GM13977 (cell line): Measurements from ENCODE around the gene NGFR.

Experiments used
- DNase-seq: peaks from one replicate; pipeline ENCODE4 v3.0.0; 2012; ENCODE audit warnings: low spot score
- CTCF ChIP-seq: IDR thresholded peaks from 2 replicates; pipeline ENCODE4 v1.5.1; 2012; ENCODE audit warnings: mild to moderate bottlenecking, control low read depth; ENCODE audit not compliant: insufficient read depth; ENCODE audit errors: extremely low read depth, missing control alignments
- in situ Hi-C: fragments of 300-500 bp; cut with MboI; formaldehyde crosslinking; loops from one replicate; pipeline ENCODE4 v1.12.0; 2022; ENCODE audit warnings: low sequenced_read_pairs, low pct_unique_long_range_greater_than_20kb, mixed read lengths, inconsistent platforms; ENCODE audit not compliant: unreplicated experiment

NGFR gene

GRCh38 chr17:49554694-49555494, 59.8 kb downstream of the NGFR start:
- peak; percentile 11 for DNase-seq
- in situ Hi-C loops: loop anchor here (10.0 to 25.0 kb wide), 3 partner anchors 120 to 432 kb away; partner anchors contain the start of genes DLX3 and TAC4
- no peak for TF ChIP-seq CTCF

GRCh38 chr17:49555495-49556222, 60.6 kb downstream of the NGFR start:
- in situ Hi-C loops: loop anchor here (10.0 to 25.0 kb wide), 3 partner anchors 121 to 432 kb away; partner anchors contain the start of genes DLX3 and TAC4
- no peak for TF ChIP-seq CTCF
- DNase-seq: peak; percentile 30

GRCh38 chr17:49556223-49556943, 61.3 kb downstream of the NGFR start:
- in situ Hi-C loops: loop anchor here (10.0 to 25.0 kb wide), 3 partner anchors 122 to 431 kb away; partner anchors contain the start of genes DLX3 and TAC4
- DNase-seq: peak; percentile 90

GRCh38 chr17:49557312-49558024, 62.4 kb downstream of the NGFR start:
- DNase-seq: peak; percentile 61
- peak; percentile 74 for TF ChIP-seq CTCF
- in situ Hi-C loops: loop anchor here (10.0 to 25.0 kb wide), 3 partner anchors 123 to 430 kb away; partner anchors contain the start of genes DLX3 and TAC4

More at GRCh38 chr17:49556223-49556943, 61.3 kb downstream of the NGFR start:
- peak; percentile 100 for TF ChIP-seq CTCF
